Mesenchymal stem cell (in vitro differentiated cells and primary cell): Measurements from ENCODE around the gene CLIC3.

Experiments used
- DNase-seq: peaks from one replicate; pipeline ENCODE4 v3.0.0-alpha.2; 2013
- H2AFZ ChIP-seq: one replicate; pipeline ENCODE4 v1.6.1; 2013; ENCODE audit warnings: low read depth, mild to moderate bottlenecking, control low read depth, inconsistent platforms, low read length, moderate library complexity
- H2AK5ac ChIP-seq: 2 replicates; pipeline ENCODE4 v1.6.1; 2013; ENCODE audit warnings: low read length, moderate library complexity, mild to moderate bottlenecking, inconsistent platforms; ENCODE audit not compliant: severe bottlenecking
- H2BK120ac ChIP-seq: one replicate; pipeline ENCODE4 v1.6.1; 2013; ENCODE audit warnings: low read depth, mild to moderate bottlenecking, inconsistent platforms, low read length, moderate library complexity
- H2BK12ac ChIP-seq, 2 experiments: one replicate each; pipeline ENCODE4 v1.6.1; 2013; ENCODE audit warnings: inconsistent platforms in 2 of 2, low read length in 2 of 2, mild to moderate bottlenecking in 2 of 2, moderate library complexity in 2 of 2, control low read depth in 1 of 2
- H2BK15ac ChIP-seq: one replicate; pipeline ENCODE4 v1.6.1; 2013; ENCODE audit warnings: mild to moderate bottlenecking, low read depth, inconsistent platforms; ENCODE audit not compliant: poor library complexity, severe bottlenecking
- H2BK5ac ChIP-seq: 2 replicates; pipeline ENCODE4 v1.6.1; 2013; ENCODE audit warnings: low read depth, mild to moderate bottlenecking, low read length, control low read depth, inconsistent platforms; ENCODE audit not compliant: poor library complexity, severe bottlenecking
- H3K14ac ChIP-seq, 2 experiments: one replicate each; pipeline ENCODE4 v1.6.1; 2013; ENCODE audit warnings: inconsistent platforms in 2 of 2, low read length in 2 of 2, control low read depth in 1 of 2, mild to moderate bottlenecking in 1 of 2, moderate library complexity in 1 of 2
- H3K18ac ChIP-seq, 2 experiments: one replicate each; pipeline ENCODE4 v1.6.1; 2013; ENCODE audit warnings: inconsistent platforms in 2 of 2, low read length in 2 of 2, control low read depth in 1 of 2, low read depth in 1 of 2, mild to moderate bottlenecking in 1 of 2
- H3K23ac ChIP-seq, 2 experiments: one replicate each; pipeline ENCODE4 v1.6.1; 2013; ENCODE audit warnings: inconsistent platforms in 2 of 2, low read length in 2 of 2, mild to moderate bottlenecking in 2 of 2, moderate library complexity in 2 of 2, control low read depth in 1 of 2
- H3K27ac ChIP-seq: 2 replicates; pipeline ENCODE4 v1.5.1; 2013; ENCODE audit warnings: mild to moderate bottlenecking, moderate library complexity, low read length, control low read depth, inconsistent platforms; ENCODE audit not compliant: poor library complexity, severe bottlenecking
- H3K27me3 ChIP-seq, 2 experiments: 2 replicates each; pipeline versions ENCODE4 v1.6.1 to v1.7.0; 2013; ENCODE audit warnings: low read length in 2 of 2, mild to moderate bottlenecking in 2 of 2, moderate library complexity in 2 of 2, control low read depth in 1 of 2, inconsistent platforms in 1 of 2; ENCODE audit not compliant: control insufficient read depth in 1 of 2, insufficient read depth in 1 of 2
- H3K36me3 ChIP-seq, 2 experiments: 2 replicates each; pipeline versions ENCODE4 v1.6.1 to v1.7.0; 2013; ENCODE audit warnings: low read length in 2 of 2, control low read depth in 1 of 2, inconsistent platforms in 1 of 2, low read depth in 1 of 2, mild to moderate bottlenecking in 1 of 2; ENCODE audit not compliant: insufficient read depth in 2 of 2, control insufficient read depth in 1 of 2
- H3K4ac ChIP-seq, 2 experiments: one replicate each; pipeline ENCODE4 v1.6.1; 2013; ENCODE audit warnings: inconsistent platforms in 2 of 2, low read length in 2 of 2, mild to moderate bottlenecking in 2 of 2, moderate library complexity in 2 of 2, control low read depth in 1 of 2, low read depth in 1 of 2
- H3K4me1 ChIP-seq: 2 replicates; pipeline ENCODE4 v1.6.1; 2013; ENCODE audit warnings: low read depth, low read length, control low read depth; ENCODE audit not compliant: control insufficient read depth, insufficient read depth
- H3K4me2 ChIP-seq: 2 replicates; pipeline ENCODE4 v1.6.1; 2013; ENCODE audit warnings: low read length, mild to moderate bottlenecking, inconsistent platforms; ENCODE audit not compliant: poor library complexity, severe bottlenecking
- H3K4me3 ChIP-seq, 2 experiments: 2 replicates each; pipeline versions ENCODE4 v1.5.1 to v1.7.0; 2013; ENCODE audit warnings: low read length in 2 of 2, mild to moderate bottlenecking in 2 of 2, control low read depth in 1 of 2, low read depth in 1 of 2; ENCODE audit not compliant: insufficient read depth in 1 of 2
- H3K79me1 ChIP-seq: replicated peaks from 2 replicates; pipeline ENCODE4 v1.6.1; 2013; ENCODE audit warnings: mild to moderate bottlenecking, control low read depth, low read length, inconsistent platforms; ENCODE audit not compliant: poor library complexity, severe bottlenecking
- H3K9ac ChIP-seq: 2 replicates; pipeline ENCODE4 v1.7.0; 2013; ENCODE audit warnings: mild to moderate bottlenecking, low read length, moderate library complexity
- H3K9me3 ChIP-seq: 2 replicates; pipeline ENCODE4 v1.7.0; 2013; ENCODE audit warnings: mild to moderate bottlenecking, low read length; ENCODE audit not compliant: control insufficient read depth
- H4K8ac ChIP-seq: one replicate; pipeline ENCODE4 v1.6.1; 2013; ENCODE audit warnings: inconsistent platforms, mild to moderate bottlenecking, low read length, moderate library complexity
- H4K91ac ChIP-seq: one replicate; pipeline ENCODE4 v1.6.1; 2013; ENCODE audit warnings: mild to moderate bottlenecking, low read length, inconsistent platforms
- WGBS: methylation state at CpG from one replicate; pipeline ENCODE4 v1.1.7; 2013; ENCODE audit warnings: mixed read lengths; 5-methylcytosine and 5-hydroxymethylcytosine counted together

CLIC3 gene

GRCh38 chr9:136956604-136957003 lies 39.8 kb downstream of the CLIC3 start:
- peaks cover 0 to 16% of the 10 kb centered on the region in 2 experiments for H3K27me3 ChIP-seq
- H2BK12ac ChIP-seq: no peak overlapping the region
- no peak overlapping the region for H4K8ac ChIP-seq
- no peak overlapping the region for H2BK120ac ChIP-seq
- no peak overlapping the region for H3K4ac ChIP-seq
- H3K4me1 ChIP-seq: peaks cover 20% of the 10 kb centered on the region
- H3K4me2 ChIP-seq: no peak overlapping the region
- no peak overlapping the region for H3K18ac ChIP-seq
- H2AFZ ChIP-seq: no peak overlapping the region
- DNase-seq: no peak
- H4K91ac ChIP-seq: no peak overlapping the region
- H2BK15ac ChIP-seq: no peak overlapping the region
- WGBS: 85% methylated on average over 4 of the region's 4 CpGs
- no peak overlapping the region for H3K14ac ChIP-seq
- no peak overlapping the region for H2AK5ac ChIP-seq
- no peak overlapping the region for H3K23ac ChIP-seq
- no peaks in the 10 kb centered on the region for H3K79me1 ChIP-seq
- H3K27ac ChIP-seq: no peak overlapping the region
- H2BK5ac ChIP-seq: no peak overlapping the region
- H3K4me3 ChIP-seq: no peak overlapping the region
- H3K9ac ChIP-seq: no peak overlapping the region
- no peaks in the 10 kb centered on the region for H3K36me3 ChIP-seq
- H3K9me3 ChIP-seq: peaks cover 3% of the 10 kb centered on the region

GRCh38 chr9:136955943-136956335 lies 40.4 kb downstream of the CLIC3 start:
- Histone ChIP-seq H2AK5ac (no peak overlapping the region), H3K4me2 (no peak overlapping the region), H3K4me3 (no peak overlapping the region), H3K4me1 (peaks cover 15% of the 10 kb centered on the region), H3K9me3 (peaks cover 3% of the 10 kb centered on the region), H4K8ac (no peak overlapping the region), H3K4ac (no peak overlapping the region), H2AFZ (no peak overlapping the region), H3K9ac (no peak overlapping the region), H3K27ac (no peak overlapping the region), H2BK120ac (no peak overlapping the region), H3K18ac (no peak overlapping the region), H2BK5ac (no peak overlapping the region), H2BK12ac (no peak overlapping the region), H3K23ac (no peak overlapping the region), H4K91ac (no peak overlapping the region), H3K14ac (no peak overlapping the region), H3K27me3 (peaks cover 0 to 16% of the 10 kb centered on the region in 2 experiments), H2BK15ac (no peak overlapping the region), H3K36me3 (no peaks in the 10 kb centered on the region), H3K79me1 (no peaks in the 10 kb centered on the region)
- 95% methylated on average over 9 of the region's 9 CpGs for WGBS
- DNase-seq: no peak

- WGBS: 83% methylated on average over 14 of the region's 14 CpGs
- Histone ChIP-seq H3K4me2 (no peak overlapping the region), H3K4me1 (peaks cover 14% of the 10 kb centered on the region)
Observed at GRCh38 chr9:136955202-136955942, 41.0 kb downstream of the CLIC3 start.

GRCh38 chr9:136954270-136955083 lies 41.9 kb downstream of the CLIC3 start:
- no peaks in the 10 kb centered on the region for H3K79me1 ChIP-seq
- peaks cover 15% of the 10 kb centered on the region for H3K4me1 ChIP-seq
- H3K9me3 ChIP-seq: peaks cover 3% of the 10 kb centered on the region
- no peak overlapping the region for H3K23ac ChIP-seq
- no peak overlapping the region for H3K4me3 ChIP-seq
- H2BK120ac ChIP-seq: no peak overlapping the region
- no peak overlapping the region for H4K8ac ChIP-seq
- H3K36me3 ChIP-seq: no peaks in the 10 kb centered on the region
- H3K18ac ChIP-seq: no peak overlapping the region
- no peak for DNase-seq
- H3K9ac ChIP-seq: no peak overlapping the region
- no peak overlapping the region for H2AFZ ChIP-seq
- H3K14ac ChIP-seq: no peak overlapping the region
- no peak overlapping the region for H2BK15ac ChIP-seq
- H3K4ac ChIP-seq: no peak overlapping the region
- no peak overlapping the region for H2AK5ac ChIP-seq
- no peak overlapping the region for H3K4me2 ChIP-seq
- no peak overlapping the region for H3K27ac ChIP-seq
- peaks cover 0 to 16% of the 10 kb centered on the region in 2 experiments for H3K27me3 ChIP-seq
- H2BK5ac ChIP-seq: no peak overlapping the region
- H2BK12ac ChIP-seq: no peak overlapping the region
- H4K91ac ChIP-seq: no peak overlapping the region
- WGBS: 85% methylated on average over 20 of the region's 25 CpGs

More at GRCh38 chr9:136955202-136955942, 41.0 kb downstream of the CLIC3 start:
- Histone ChIP-seq H3K23ac (no peak overlapping the region), H2BK120ac (no peak overlapping the region), H3K9me3 (peaks cover 3% of the 10 kb centered on the region), H3K4me3 (no peak overlapping the region), H3K9ac (no peak overlapping the region), H3K27me3 (peaks cover 0 to 16% of the 10 kb centered on the region in 2 experiments), H2BK5ac (no peak overlapping the region), H3K79me1 (no peaks in the 10 kb centered on the region), H2BK15ac (no peak overlapping the region), H4K8ac (no peak overlapping the region), H3K14ac (peak overlapping the region in 1 of 2 experiments; percentile 41), H3K4ac (no peak overlapping the region), H2AK5ac (no peak overlapping the region), H2AFZ (no peak overlapping the region), H4K91ac (no peak overlapping the region), H3K27ac (no peak overlapping the region), H3K36me3 (no peaks in the 10 kb centered on the region), H3K18ac (no peak overlapping the region), H2BK12ac (no peak overlapping the region)
- DNase-seq: no peak
